CD14-positive monocyte (primary cell): ENCODE measurements around the gene RAB7B. TPM values are rescaled to one million over a fixed set of nuclear protein-coding genes. Genes with fewer than 3 reads are reported as not detected.

Source experiments
- DNase-seq, 3 donors: peaks; one replicate each; pipeline ENCODE4 v3.0.0-alpha.2; 2011 to 2022
- H2AFZ ChIP-seq: 2 replicates; pipeline ENCODE4 v1.6.0; 2012; ENCODE audit warnings: mild to moderate bottlenecking, low read depth, low read length, inconsistent platforms; ENCODE audit not compliant: insufficient read depth, poor library complexity, severe bottlenecking
- H3K27ac ChIP-seq, 2 donors: 1 replicate in 1 of 2; 2 replicates in 1 of 2; pipeline ENCODE4 v1.5.1; 2012 to 2013; ENCODE audit warnings: low read length in 2 of 2, control low read depth in 1 of 2, inconsistent platforms in 1 of 2, low read depth in 1 of 2, mild to moderate bottlenecking in 1 of 2
- H3K27me3 ChIP-seq, 2 donors: one replicate each; pipeline versions ENCODE4 v1.6.0 to v1.6.1; 2011 to 2013; ENCODE audit warnings: low read length in 2 of 2; ENCODE audit not compliant: control insufficient read depth in 2 of 2, insufficient read depth in 2 of 2
- H3K36me3 ChIP-seq, 2 donors: replicated peaks in 1 of 2; 1 replicate in 1 of 2; 2 replicates in 1 of 2; pipeline versions ENCODE4 v1.5.1 to v1.6.1; 2012 to 2013; ENCODE audit warnings: low read length in 2 of 2, control low read depth in 1 of 2, inconsistent platforms in 1 of 2, mild to moderate bottlenecking in 1 of 2; ENCODE audit not compliant: insufficient read depth in 2 of 2, control insufficient read depth in 1 of 2
- H3K4me1 ChIP-seq, 2 donors: 1 replicate in 1 of 2; 2 replicates in 1 of 2; pipeline versions ENCODE4 v1.5.1 to v1.6.1; 2012 to 2013; ENCODE audit warnings: low read length in 2 of 2, control low read depth in 1 of 2, inconsistent platforms in 1 of 2, mild to moderate bottlenecking in 1 of 2, moderate library complexity in 1 of 2; ENCODE audit not compliant: insufficient read depth in 2 of 2, control insufficient read depth in 1 of 2
- H3K4me2 ChIP-seq: replicated peaks from 2 replicates; pipeline ENCODE3; 2012; ENCODE audit warnings: low read length, moderate library complexity, mild to moderate bottlenecking; ENCODE audit not compliant: poor library complexity, severe bottlenecking; ENCODE audit errors: extremely low read depth
- H3K4me3 ChIP-seq, 3 experiments: fragments of 200-600 bp in 1 of 3; sonication (generic) in 1 of 3; replicated peaks in 1 of 3; 1 replicate in 2 of 3; 2 replicates in 1 of 3; pipeline ENCODE4 v1.5.1; 2011 to 2013; ENCODE audit warnings: low read length in 3 of 3, mild to moderate bottlenecking in 3 of 3, control low read depth in 2 of 3, low read depth in 2 of 3, inconsistent platforms in 1 of 3, moderate library complexity in 1 of 3
- H3K79me2 ChIP-seq: 2 replicates; pipeline ENCODE4 v1.6.0; 2012; ENCODE audit warnings: mild to moderate bottlenecking, control low read depth, inconsistent platforms, low read length, moderate library complexity; ENCODE audit not compliant: insufficient read depth
- H3K9ac ChIP-seq: 2 replicates; pipeline ENCODE4 v1.6.0; 2017; ENCODE audit warnings: low read length, mild to moderate bottlenecking; ENCODE audit not compliant: insufficient read depth, poor library complexity, severe bottlenecking
- H3K9me3 ChIP-seq, 2 donors: replicated peaks in 1 of 2; 1 replicate in 1 of 2; 2 replicates in 1 of 2; pipeline versions ENCODE4 v1.5.1 to v1.6.1; 2012 to 2013; ENCODE audit warnings: low read length in 2 of 2, control low read depth in 1 of 2; ENCODE audit not compliant: control insufficient read depth in 1 of 2, insufficient read depth in 1 of 2
- H4K20me1 ChIP-seq: 2 replicates; pipeline ENCODE4 v1.6.0; 2012; ENCODE audit warnings: mild to moderate bottlenecking, low read length, control low read depth, moderate library complexity; ENCODE audit not compliant: insufficient read depth
- H3K27ac Mint-ChIP-seq, 7 donors: one replicate each; pipeline ENCODE4 v1.8.0; 2020; ENCODE audit warnings: mild to moderate bottlenecking in 7 of 7, mixed read lengths in 7 of 7, moderate library complexity in 6 of 7, inconsistent platforms in 2 of 7
- H3K27me3 Mint-ChIP-seq, 3 donors: one replicate each; pipeline ENCODE4 v1.8.0; 2021 to 2022; ENCODE audit warnings: low read depth in 3 of 3, mild to moderate bottlenecking in 3 of 3, mixed read lengths in 3 of 3, moderate library complexity in 3 of 3, inconsistent platforms in 1 of 3
- H3K36me3 Mint-ChIP-seq, 2 donors: one replicate each; pipeline ENCODE4 v1.8.0; 2020; ENCODE audit warnings: mixed read lengths in 2 of 2, inconsistent platforms in 1 of 2, mild to moderate bottlenecking in 1 of 2
- H3K4me1 Mint-ChIP-seq: one replicate; pipeline ENCODE4 v1.8.0; 2020; ENCODE audit warnings: mild to moderate bottlenecking, mixed read lengths
- H3K4me3 Mint-ChIP-seq, 2 donors: one replicate each; pipeline ENCODE4 v1.8.0; 2020; ENCODE audit warnings: mild to moderate bottlenecking in 2 of 2, mixed read lengths in 2 of 2, moderate library complexity in 1 of 2
- H3K9me3 Mint-ChIP-seq, 7 donors: one replicate each; pipeline ENCODE4 v1.8.0; 2020 to 2022; ENCODE audit warnings: mixed read lengths in 7 of 7, mild to moderate bottlenecking in 6 of 7, moderate library complexity in 6 of 7, inconsistent platforms in 2 of 7
- CTCF ChIP-seq: fragments of 200-600 bp; IDR thresholded peaks from one replicate; pipeline ENCODE4 v1.8.0; 2022; ENCODE audit warnings: antibody characterized with exemption, mild to moderate bottlenecking
- WGBS: methylation state at CpG from one replicate; pipeline ENCODE4 v1.1.5; 2013; ENCODE audit warnings: missing lambda C conversion rate; ENCODE audit not compliant: insufficient coverage; 5-methylcytosine and 5-hydroxymethylcytosine counted together
- intact Hi-C, 2 donors: fragments of 100-400 bp; cut with micrococcal nuclease; formaldehyde crosslinking; loops; one replicate each; pipeline versions ENCODE4 v1.15.0 to v1.15.1; 2023
- polyA plus RNA-seq, 3 donors: library from polyadenylated mRNA; depleted of rRNA in 1 of 3; unstranded in 2 of 3; stranded (reverse) in 1 of 3; fragments of 300-500 nt in 2 of 3; fragments of >200 nt in 1 of 3; fragmentation: Illumina TruSeq in 2 of 3; gene quantifications; 1 replicate in 2 of 3; 2 replicates in 1 of 3; pipeline ENCODE4 v1.2.3, GENCODE V29; 2012 to 2021

RAB7B gene
- polyA plus RNA-seq, 3 donors: 0.41 to 0.52 (median 0.47) TPM

GRCh38 chr1:205947024-205947423 lies 56.2 kb downstream of the RAB7B start:
- no peaks in the 10 kb centered on the region for H3K79me2 ChIP-seq
- no peaks in the 10 kb centered on the region for H4K20me1 ChIP-seq
- no peak overlapping the region for H3K27ac Mint-ChIP-seq
- no peak overlapping the region for H3K4me2 ChIP-seq
- peaks cover 7 to 21% (median 11%) of the 10 kb centered on the region in 3 donors for H3K27me3 Mint-ChIP-seq
- H3K4me1 Mint-ChIP-seq: peaks cover 37% of the 10 kb centered on the region
- no peak overlapping the region for H3K27ac ChIP-seq
- H3K9me3 ChIP-seq: no peaks in the 10 kb centered on the region
- 100% methylated on average over 2 of the region's 4 CpGs for WGBS
- DNase-seq: no peak
- no peak overlapping the region for H2AFZ ChIP-seq
- H3K4me1 ChIP-seq: peaks cover 19 to 55% of the 10 kb centered on the region in 2 donors
- H3K9me3 Mint-ChIP-seq: peaks cover 0 to 1% (median 0%) of the 10 kb centered on the region in 7 donors
- TF ChIP-seq CTCF: no peak
- no peak overlapping the region for H3K4me3 ChIP-seq
- no peak overlapping the region for H3K4me3 Mint-ChIP-seq
- H3K36me3 ChIP-seq: no peaks in the 10 kb centered on the region
- no peaks in the 10 kb centered on the region for H3K36me3 Mint-ChIP-seq
- no peak overlapping the region for H3K9ac ChIP-seq
- intact Hi-C loops: no loop called here
- peaks cover 0 to 5% of the 10 kb centered on the region in 2 donors for H3K27me3 ChIP-seq

- Mint-ChIP-seq H3K27me3 (peaks cover 9 to 23% (median 11%) of the 10 kb centered on the region in 3 donors), H3K27ac (no peak overlapping the region), H3K4me1 (peaks cover 22% of the 10 kb centered on the region), H3K9me3 (peaks cover 0 to 2% (median 0%) of the 10 kb centered on the region in 7 donors), H3K4me3 (no peak overlapping the region), H3K36me3 (no peaks in the 10 kb centered on the region)
- Histone ChIP-seq H4K20me1 (no peaks in the 10 kb centered on the region), H3K27me3 (peaks cover 0 to 5% of the 10 kb centered on the region in 2 donors), H3K4me3 (no peak overlapping the region), H3K79me2 (no peaks in the 10 kb centered on the region), H3K27ac (no peak overlapping the region), H3K4me1 (peaks cover 10 to 36% of the 10 kb centered on the region in 2 donors), H3K9me3 (no peaks in the 10 kb centered on the region), H3K4me2 (no peak overlapping the region), H2AFZ (no peak overlapping the region), H3K9ac (no peak overlapping the region), H3K36me3 (no peaks in the 10 kb centered on the region)
- no peak for TF ChIP-seq CTCF
- 100% methylated on average over 3 of the region's 3 CpGs for WGBS
- no peak for DNase-seq
- intact Hi-C loops: no loop called here
Observed at GRCh38 chr1:205945069-205945468, 58.1 kb downstream of the RAB7B start.
